ENCODE data around the gene CGREF1.

CGREF1 gene

DNA sequence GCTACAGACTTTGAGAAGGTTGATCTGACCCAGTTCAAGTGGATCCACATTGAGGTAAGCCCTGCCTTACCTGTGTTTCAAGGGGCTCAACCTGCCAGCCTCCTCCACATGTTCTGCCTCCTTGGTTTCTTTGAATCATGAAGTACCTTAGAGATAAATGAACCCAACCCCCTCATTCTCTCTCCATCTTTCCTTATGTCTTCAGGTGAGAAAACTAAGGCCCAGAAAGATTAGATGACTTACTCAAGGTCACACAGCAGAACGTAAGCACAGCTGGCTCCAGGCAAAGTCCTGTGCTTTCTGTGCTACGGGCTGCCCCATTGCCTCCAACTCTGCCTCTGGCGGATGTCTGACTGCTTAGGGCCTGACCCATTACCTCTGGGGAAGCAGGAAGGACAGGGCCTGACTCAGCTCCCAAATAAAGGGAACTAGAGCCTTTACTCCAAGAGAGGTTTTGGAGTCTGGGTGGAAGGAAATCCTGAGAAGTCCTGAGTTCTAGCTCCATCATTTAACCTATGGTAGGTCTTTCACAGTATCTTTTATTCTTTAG, 22.1 kb downstream of the CGREF1 start:
- H3K36me3 ChIP-seq (ENCODE audit: insufficient read depth, insufficient read length, low read length) = no peaks in the 10 kb centered on the region
- peaks cover 13% of the 10 kb centered on the region for H3K4me1 ChIP-seq (ENCODE audit: insufficient read depth, insufficient read length)
- DNase-seq (ENCODE audit: low read depth, low spot score) = no peak
- H3K27me3 ChIP-seq (ENCODE audit: insufficient read depth, insufficient read length) = no peaks in the 10 kb centered on the region
- H3K4me3 ChIP-seq (ENCODE audit: insufficient read length, low read depth) = no peak overlapping the region
- TF ChIP-seq YY1 (IDR thresholded peaks at IDR 0.05; ENCODE audit: insufficient read depth, insufficient read length) = no peak
- TF ChIP-seq ZNF274 (IDR thresholded peaks at IDR 0.05; ENCODE audit: low read depth, low read length) = no peak
- TF ChIP-seq SUZ12 (IDR thresholded peaks at IDR 0.05; ENCODE audit: extremely low read depth, insufficient read depth, insufficient read length) = no peak
- H3K9ac ChIP-seq (ENCODE audit: insufficient read length, low read depth) = no peak overlapping the region
- no peaks in the 10 kb centered on the region for H3K9me3 ChIP-seq (ENCODE audit: insufficient read depth, low read length)

- Histone ChIP-seq H3K27me3 (ENCODE audit: insufficient read depth, insufficient read length) (no peaks in the 10 kb centered on the region), H3K9ac (ENCODE audit: insufficient read length, low read depth) (no peak overlapping the region), H3K4me3 (ENCODE audit: insufficient read length, low read depth) (no peak overlapping the region), H3K36me3 (ENCODE audit: insufficient read depth, insufficient read length, low read length) (no peaks in the 10 kb centered on the region), H3K9me3 (ENCODE audit: insufficient read depth, low read length) (no peaks in the 10 kb centered on the region), H3K4me1 (ENCODE audit: insufficient read depth, insufficient read length) (peaks cover 11% of the 10 kb centered on the region)
- no peak for DNase-seq (ENCODE audit: low read depth, low spot score)
- TF ChIP-seq ZNF274 (IDR thresholded peaks at IDR 0.05; ENCODE audit: low read depth, low read length) (no peak), YY1 (IDR thresholded peaks at IDR 0.05; ENCODE audit: insufficient read depth, insufficient read length) (no peak), SUZ12 (IDR thresholded peaks at IDR 0.05; ENCODE audit: extremely low read depth, insufficient read depth, insufficient read length) (no peak)
Observed at GRCh38 chr2:27095745-27096651, 22.9 kb downstream of the CGREF1 start.

GRCh38 chr2:27095427-27095744, 23.5 kb downstream of the CGREF1 start:
- no peak for TF ChIP-seq ZNF274 (IDR thresholded peaks at IDR 0.05; ENCODE audit: low read depth, low read length)
- TF ChIP-seq SUZ12 (IDR thresholded peaks at IDR 0.05; ENCODE audit: extremely low read depth, insufficient read depth, insufficient read length) = no peak
- TF ChIP-seq YY1 (IDR thresholded peaks at IDR 0.05; ENCODE audit: insufficient read depth, insufficient read length) = no peak
- Histone ChIP-seq H3K27me3 (ENCODE audit: insufficient read depth, insufficient read length) (no peaks in the 10 kb centered on the region), H3K9me3 (ENCODE audit: insufficient read depth, low read length) (no peaks in the 10 kb centered on the region), H3K4me3 (ENCODE audit: insufficient read length, low read depth) (no peak overlapping the region), H3K4me1 (ENCODE audit: insufficient read depth, insufficient read length) (peaks cover 11% of the 10 kb centered on the region), H3K36me3 (ENCODE audit: insufficient read depth, insufficient read length, low read length) (no peaks in the 10 kb centered on the region), H3K9ac (ENCODE audit: insufficient read length, low read depth) (no peak overlapping the region)
- no peak for DNase-seq (ENCODE audit: low read depth, low spot score)

DNA sequence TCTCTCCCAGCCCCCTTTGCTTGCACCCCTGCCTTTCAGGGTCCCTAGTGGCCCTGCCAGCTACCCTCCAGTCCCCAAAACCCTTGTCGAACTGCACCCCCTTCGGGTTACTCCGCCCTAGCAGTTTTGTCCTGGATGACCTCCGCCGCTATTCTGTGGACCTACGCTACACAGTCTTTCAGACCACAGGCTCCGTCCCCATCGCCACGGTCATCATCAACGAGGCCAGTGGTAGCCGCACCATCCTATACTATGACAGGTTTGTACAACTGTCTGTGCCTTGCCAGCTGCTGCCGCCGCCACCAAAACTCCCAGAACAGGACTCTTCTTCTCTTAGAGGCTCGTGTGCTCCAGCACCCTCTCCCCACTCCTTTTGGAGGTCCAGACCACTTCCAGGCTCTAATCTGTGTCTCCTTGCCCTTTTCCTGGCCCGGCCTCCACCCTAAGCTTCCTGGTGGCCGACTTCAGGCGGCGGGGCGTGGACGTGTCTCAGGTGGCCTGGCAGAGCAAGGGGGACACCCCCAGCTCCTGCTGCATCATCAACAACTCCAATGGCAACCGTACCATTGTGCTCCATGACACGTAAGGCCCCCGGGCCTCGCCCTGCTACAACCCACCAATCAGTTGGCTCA, 24.5 kb downstream of the CGREF1 start:
- Histone ChIP-seq H3K9ac (ENCODE audit: insufficient read length, low read depth) (no peak overlapping the region), H3K36me3 (ENCODE audit: insufficient read depth, insufficient read length, low read length) (no peaks in the 10 kb centered on the region), H3K4me3 (ENCODE audit: insufficient read length, low read depth) (no peak overlapping the region), H3K9me3 (ENCODE audit: insufficient read depth, low read length) (no peaks in the 10 kb centered on the region), H3K27me3 (ENCODE audit: insufficient read depth, insufficient read length) (no peaks in the 10 kb centered on the region), H3K4me1 (ENCODE audit: insufficient read depth, insufficient read length) (peaks cover 9% of the 10 kb centered on the region)
- TF ChIP-seq ZNF274 (IDR thresholded peaks at IDR 0.05; ENCODE audit: low read depth, low read length) = no peak
- no peak for TF ChIP-seq YY1 (IDR thresholded peaks at IDR 0.05; ENCODE audit: insufficient read depth, insufficient read length)
- TF ChIP-seq SUZ12 (IDR thresholded peaks at IDR 0.05; ENCODE audit: extremely low read depth, insufficient read depth, insufficient read length) = no peak
- DNase-seq (ENCODE audit: low read depth, low spot score) = no peak

DNA sequence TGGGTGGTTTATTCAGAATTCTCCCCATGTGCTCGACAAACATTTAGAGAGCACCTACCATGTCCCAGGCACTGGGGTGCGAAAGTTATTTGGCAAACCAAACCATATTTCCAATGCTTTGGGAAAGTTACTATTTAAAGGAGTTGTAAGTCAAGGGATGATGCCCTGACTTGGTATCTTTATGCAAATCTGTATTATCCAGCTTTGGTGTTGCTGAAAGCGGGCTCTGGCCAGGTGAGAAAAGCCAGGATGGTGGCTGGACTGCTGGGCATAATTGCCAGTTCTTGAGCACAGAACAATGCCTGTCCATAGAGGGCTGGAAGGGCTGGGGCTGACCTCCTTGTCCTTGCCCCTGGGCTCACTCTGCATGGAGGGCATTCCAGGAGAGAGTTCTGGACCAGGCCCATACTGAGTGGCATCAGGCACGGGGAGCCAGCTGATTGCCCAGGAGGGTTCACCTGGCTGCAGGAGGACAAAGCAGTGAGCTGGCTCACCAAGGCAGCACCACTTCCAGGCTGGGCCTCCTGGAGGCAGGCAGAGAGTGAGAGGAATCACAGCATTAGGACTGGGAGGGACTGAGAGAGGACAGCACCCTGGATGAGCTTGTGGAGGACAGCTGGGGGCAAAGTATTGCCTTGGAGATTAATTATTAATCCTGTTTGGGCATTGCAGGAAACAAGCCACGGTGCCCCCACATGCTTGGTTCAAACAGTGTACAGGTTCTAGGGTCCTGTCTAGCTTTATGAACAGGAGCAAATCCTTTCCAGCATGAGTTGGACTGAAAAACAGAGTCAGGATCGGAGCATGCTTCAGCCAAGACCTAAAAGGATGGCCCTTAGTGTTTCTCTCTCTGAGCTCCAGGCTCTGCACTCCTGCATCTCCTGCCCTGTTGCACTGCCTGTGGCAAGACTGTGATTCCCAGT, 25.2 kb downstream of the CGREF1 start:
- no peaks in the 10 kb centered on the region for H3K36me3 ChIP-seq (ENCODE audit: insufficient read depth, insufficient read length, low read length)
- no peak for TF ChIP-seq ZNF274 (IDR thresholded peaks at IDR 0.05; ENCODE audit: low read depth, low read length)
- TF ChIP-seq SUZ12 (IDR thresholded peaks at IDR 0.05; ENCODE audit: extremely low read depth, insufficient read depth, insufficient read length) = no peak
- no peak for TF ChIP-seq YY1 (IDR thresholded peaks at IDR 0.05; ENCODE audit: insufficient read depth, insufficient read length)
- H3K9ac ChIP-seq (ENCODE audit: insufficient read length, low read depth) = no peak overlapping the region
- H3K27me3 ChIP-seq (ENCODE audit: insufficient read depth, insufficient read length) = no peaks in the 10 kb centered on the region
- no peaks in the 10 kb centered on the region for H3K9me3 ChIP-seq (ENCODE audit: insufficient read depth, low read length)
- H3K4me3 ChIP-seq (ENCODE audit: insufficient read length, low read depth) = no peak overlapping the region
- peaks cover 9% of the 10 kb centered on the region for H3K4me1 ChIP-seq (ENCODE audit: insufficient read depth, insufficient read length)
- no peak for DNase-seq (ENCODE audit: low read depth, low spot score)

DNA sequence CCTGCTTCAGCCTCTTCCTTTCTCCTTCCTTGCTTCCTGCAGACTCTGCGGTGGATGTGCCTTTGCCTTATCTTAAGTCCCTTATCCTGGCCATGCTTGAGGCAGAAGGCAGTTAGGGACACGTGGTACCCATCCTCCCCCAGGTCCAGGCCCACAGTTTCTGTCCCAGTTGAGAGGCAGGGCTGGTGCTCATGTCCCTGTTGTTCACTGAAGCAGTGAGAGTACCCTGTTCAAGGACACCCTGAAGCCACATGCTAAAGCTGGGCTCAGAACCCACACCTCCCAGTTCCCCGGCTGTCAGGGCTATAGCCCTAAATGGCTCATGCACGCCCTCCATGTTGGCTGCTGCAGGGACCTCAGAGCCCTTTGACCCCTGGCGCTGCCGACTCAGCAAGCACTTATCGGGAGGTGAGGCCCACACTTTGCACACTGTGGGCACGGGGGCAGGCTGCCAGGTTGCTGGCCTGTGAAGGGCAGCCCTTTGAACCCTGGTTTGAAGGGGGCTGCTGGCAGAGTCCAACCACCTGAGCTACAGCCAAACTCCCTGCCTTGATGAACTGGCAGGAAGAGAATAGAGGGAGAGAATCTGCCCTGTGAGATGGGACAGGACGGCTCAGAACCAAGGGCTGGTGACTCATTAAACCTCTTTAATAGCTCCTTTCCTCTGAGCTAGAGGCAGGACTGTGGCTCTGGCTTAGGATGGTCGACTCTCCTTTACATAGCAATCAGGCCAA, 26.1 kb downstream of the CGREF1 start:
- H3K4me3 ChIP-seq (ENCODE audit: insufficient read length, low read depth) = no peak overlapping the region
- no peaks in the 10 kb centered on the region for H3K36me3 ChIP-seq (ENCODE audit: insufficient read depth, insufficient read length, low read length)
- no peaks in the 10 kb centered on the region for H3K27me3 ChIP-seq (ENCODE audit: insufficient read depth, insufficient read length)
- peaks cover 9% of the 10 kb centered on the region for H3K4me1 ChIP-seq (ENCODE audit: insufficient read depth, insufficient read length)
- no peak for DNase-seq (ENCODE audit: low read depth, low spot score)
- no peaks in the 10 kb centered on the region for H3K9me3 ChIP-seq (ENCODE audit: insufficient read depth, low read length)
- no peak overlapping the region for H3K9ac ChIP-seq (ENCODE audit: insufficient read length, low read depth)
- no peak for TF ChIP-seq YY1 (IDR thresholded peaks at IDR 0.05; ENCODE audit: insufficient read depth, insufficient read length)
- TF ChIP-seq ZNF274 (IDR thresholded peaks at IDR 0.05; ENCODE audit: low read depth, low read length) = no peak
- TF ChIP-seq SUZ12 (IDR thresholded peaks at IDR 0.05; ENCODE audit: extremely low read depth, insufficient read depth, insufficient read length) = no peak
